ENCODE data around the gene NTRK3. TPM values are rescaled to one million over a fixed set of nuclear protein-coding genes. Genes with fewer than 3 reads are reported as not detected.

NTRK3 gene
- polyA plus RNA-seq, 1 donor (not counting 4 experiments of a cell fraction or from before 2014, with no cell fraction given), result not detected

DNA sequence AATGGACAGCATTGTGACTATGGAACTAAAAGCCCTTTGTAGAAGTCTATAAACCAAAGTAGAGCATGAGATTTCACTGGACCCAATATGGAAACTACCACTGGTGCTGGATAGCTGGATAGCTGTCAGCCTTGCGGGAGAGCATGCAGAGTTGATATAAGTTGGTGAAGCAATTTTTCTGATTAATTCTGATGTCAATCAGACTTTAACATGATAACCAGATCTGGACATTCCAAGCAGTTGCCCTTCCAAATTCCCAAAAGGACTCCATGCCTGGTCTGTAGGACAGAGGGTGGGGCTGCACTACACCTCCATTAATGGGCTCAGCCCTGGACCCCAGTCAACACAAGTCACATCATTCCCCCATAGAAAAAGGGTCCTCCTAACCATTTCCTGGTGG lies 437.8 kb downstream of the NTRK3 start:
- Histone ChIP-seq H3K4me2 (ENCODE audit: control insufficient read depth, extremely low read depth, insufficient read depth, low read depth, low read length) (no peak overlapping the region), H3K36me3 (ENCODE audit: control insufficient read depth in 2 of 2, extremely low read depth in 1 of 2, insufficient read depth in 2 of 2, low read length in 2 of 2) (no peaks in the 10 kb centered on the region), H3K79me2 (ENCODE audit: control insufficient read depth, insufficient read depth, low read length) (no peaks in the 10 kb centered on the region), H3K9me1 (ENCODE audit: control insufficient read depth, extremely low read depth, insufficient read depth, low read length) (no peaks in the 10 kb centered on the region), H3K4me3 (ENCODE audit: control insufficient read depth in 2 of 3, extremely low read depth in 1 of 3, insufficient read depth in 2 of 3, low read depth in 1 of 3, low read length in 3 of 3) (no peak overlapping the region), H3K9ac (ENCODE audit: control insufficient read depth, extremely low read depth, insufficient read depth, low read length) (no peak overlapping the region), H4K20me1 (ENCODE audit: control insufficient read depth, extremely low read depth, insufficient read depth, low read length) (no peaks in the 10 kb centered on the region), H2AFZ (ENCODE audit: control insufficient read depth, low read length) (no peak overlapping the region), H3K4me1 (ENCODE audit: control insufficient read depth, extremely low read depth, insufficient read depth, low read length) (no peaks in the 10 kb centered on the region), H3K9me3 (ENCODE audit: control insufficient read depth, low read depth, low read length) (no peaks in the 10 kb centered on the region), H3K27me3 (ENCODE audit: control insufficient read depth, extremely low read depth, insufficient read depth, low read length) (no peaks in the 10 kb centered on the region), H3K27ac (ENCODE audit: control insufficient read depth, insufficient read depth, low read length) (no peak overlapping the region)
- no peak for FAIRE-seq
- TF ChIP-seq, protein P1, sequence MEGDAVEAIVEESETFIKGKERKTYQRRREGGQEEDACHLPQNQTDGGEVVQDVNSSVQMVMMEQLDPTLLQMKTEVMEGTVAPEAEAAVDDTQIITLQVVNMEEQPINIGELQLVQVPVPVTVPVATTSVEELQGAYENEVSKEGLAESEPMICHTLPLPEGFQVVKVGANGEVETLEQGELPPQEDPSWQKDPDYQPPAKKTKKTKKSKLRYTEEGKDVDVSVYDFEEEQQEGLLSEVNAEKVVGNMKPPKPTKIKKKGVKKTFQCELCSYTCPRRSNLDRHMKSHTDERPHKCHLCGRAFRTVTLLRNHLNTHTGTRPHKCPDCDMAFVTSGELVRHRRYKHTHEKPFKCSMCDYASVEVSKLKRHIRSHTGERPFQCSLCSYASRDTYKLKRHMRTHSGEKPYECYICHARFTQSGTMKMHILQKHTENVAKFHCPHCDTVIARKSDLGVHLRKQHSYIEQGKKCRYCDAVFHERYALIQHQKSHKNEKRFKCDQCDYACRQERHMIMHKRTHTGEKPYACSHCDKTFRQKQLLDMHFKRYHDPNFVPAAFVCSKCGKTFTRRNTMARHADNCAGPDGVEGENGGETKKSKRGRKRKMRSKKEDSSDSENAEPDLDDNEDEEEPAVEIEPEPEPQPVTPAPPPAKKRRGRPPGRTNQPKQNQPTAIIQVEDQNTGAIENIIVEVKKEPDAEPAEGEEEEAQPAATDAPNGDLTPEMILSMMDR (optimal IDR thresholded peaks at IDR 0.05 in 1 of 3, IDR thresholded peaks at IDR 0.05 in 1 of 3, conservative IDR thresholded peaks at IDR 0.05 in 1 of 3; ENCODE audit: extremely low read depth in 1 of 3, insufficient read depth in 2 of 3, low read length in 3 of 3), result no peak
- TF ChIP-seq EZH2 (IDR thresholded peaks at IDR 0.05; ENCODE audit: low read length), result no peak
- DNase-seq (ENCODE audit: low read depth, low spot score), result no peak
- dilution Hi-C loops (cut with MboI; ENCODE audit: extremely low pct_ligation_motif_present, low sequenced_read_pairs), result no loop called here

DNA sequence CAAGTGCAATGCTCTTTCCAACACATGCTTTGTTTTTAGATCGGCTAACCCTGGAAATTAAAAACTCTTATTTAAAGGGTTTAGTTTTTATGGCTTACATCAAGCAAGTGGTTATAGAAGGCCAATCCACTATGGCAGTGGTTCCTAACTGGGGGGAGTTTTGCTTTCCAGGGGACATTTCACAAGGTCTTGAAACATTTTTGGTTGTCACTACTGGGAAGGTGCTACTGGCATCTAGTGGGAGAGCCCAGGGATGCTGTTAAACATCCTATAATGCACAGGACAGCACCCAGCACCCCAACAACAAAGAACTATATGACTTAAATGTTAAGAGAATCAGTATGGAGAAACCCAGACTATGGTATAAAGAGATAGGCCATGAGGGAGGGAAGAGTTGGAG lies 439.0 kb downstream of the NTRK3 start:
- Histone ChIP-seq H2AFZ (ENCODE audit: control insufficient read depth, low read length) (no peak overlapping the region), H3K36me3 (ENCODE audit: control insufficient read depth in 2 of 2, extremely low read depth in 1 of 2, insufficient read depth in 2 of 2, low read length in 2 of 2) (no peaks in the 10 kb centered on the region), H3K9ac (ENCODE audit: control insufficient read depth, extremely low read depth, insufficient read depth, low read length) (no peak overlapping the region), H3K27ac (ENCODE audit: control insufficient read depth, insufficient read depth, low read length) (no peak overlapping the region), H3K4me3 (ENCODE audit: control insufficient read depth in 2 of 3, extremely low read depth in 1 of 3, insufficient read depth in 2 of 3, low read depth in 1 of 3, low read length in 3 of 3) (no peak overlapping the region), H3K9me1 (ENCODE audit: control insufficient read depth, extremely low read depth, insufficient read depth, low read length) (no peaks in the 10 kb centered on the region), H3K9me3 (ENCODE audit: control insufficient read depth, low read depth, low read length) (no peaks in the 10 kb centered on the region), H3K4me1 (ENCODE audit: control insufficient read depth, extremely low read depth, insufficient read depth, low read length) (no peaks in the 10 kb centered on the region), H3K4me2 (ENCODE audit: control insufficient read depth, extremely low read depth, insufficient read depth, low read depth, low read length) (no peak overlapping the region), H3K27me3 (ENCODE audit: control insufficient read depth, extremely low read depth, insufficient read depth, low read length) (no peaks in the 10 kb centered on the region), H3K79me2 (ENCODE audit: control insufficient read depth, insufficient read depth, low read length) (no peaks in the 10 kb centered on the region), H4K20me1 (ENCODE audit: control insufficient read depth, extremely low read depth, insufficient read depth, low read length) (no peaks in the 10 kb centered on the region)
- no peak for DNase-seq (ENCODE audit: low read depth, low spot score)
- no peak for TF ChIP-seq EZH2 (IDR thresholded peaks at IDR 0.05; ENCODE audit: low read length)
- TF ChIP-seq, protein P1 (optimal IDR thresholded peaks at IDR 0.05 in 1 of 3, IDR thresholded peaks at IDR 0.05 in 1 of 3, conservative IDR thresholded peaks at IDR 0.05 in 1 of 3; ENCODE audit: extremely low read depth in 1 of 3, insufficient read depth in 2 of 3, low read length in 3 of 3), result no peak
- dilution Hi-C loops (cut with MboI; ENCODE audit: extremely low pct_ligation_motif_present, low sequenced_read_pairs), result no loop called here
- no peak for FAIRE-seq
